GM04504 (cell line): Measurements from ENCODE around the gene BCAM.
"Not testable (repeated sequence)": the region's sequence is repeated elsewhere in the genome, so short reads cannot be mapped to it uniquely, and the experiment has no call there.

Experiments used
- DNase-seq: peaks from one replicate; pipeline ENCODE4 v3.0.0-alpha.2; 2012; ENCODE audit warnings: low read depth

Gene BCAM, protein sequence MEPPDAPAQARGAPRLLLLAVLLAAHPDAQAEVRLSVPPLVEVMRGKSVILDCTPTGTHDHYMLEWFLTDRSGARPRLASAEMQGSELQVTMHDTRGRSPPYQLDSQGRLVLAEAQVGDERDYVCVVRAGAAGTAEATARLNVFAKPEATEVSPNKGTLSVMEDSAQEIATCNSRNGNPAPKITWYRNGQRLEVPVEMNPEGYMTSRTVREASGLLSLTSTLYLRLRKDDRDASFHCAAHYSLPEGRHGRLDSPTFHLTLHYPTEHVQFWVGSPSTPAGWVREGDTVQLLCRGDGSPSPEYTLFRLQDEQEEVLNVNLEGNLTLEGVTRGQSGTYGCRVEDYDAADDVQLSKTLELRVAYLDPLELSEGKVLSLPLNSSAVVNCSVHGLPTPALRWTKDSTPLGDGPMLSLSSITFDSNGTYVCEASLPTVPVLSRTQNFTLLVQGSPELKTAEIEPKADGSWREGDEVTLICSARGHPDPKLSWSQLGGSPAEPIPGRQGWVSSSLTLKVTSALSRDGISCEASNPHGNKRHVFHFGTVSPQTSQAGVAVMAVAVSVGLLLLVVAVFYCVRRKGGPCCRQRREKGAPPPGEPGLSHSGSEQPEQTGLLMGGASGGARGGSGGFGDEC

GRCh38 chr19:44808463-44809371 is at the start of gene BCAM:
Gene BCAM, plus strand, starts transcription at chr19:44809103. Its CDS starts 22 bp downstream, at chr19:44809125.
- DNase-seq, result peak; percentile 26

DNA sequence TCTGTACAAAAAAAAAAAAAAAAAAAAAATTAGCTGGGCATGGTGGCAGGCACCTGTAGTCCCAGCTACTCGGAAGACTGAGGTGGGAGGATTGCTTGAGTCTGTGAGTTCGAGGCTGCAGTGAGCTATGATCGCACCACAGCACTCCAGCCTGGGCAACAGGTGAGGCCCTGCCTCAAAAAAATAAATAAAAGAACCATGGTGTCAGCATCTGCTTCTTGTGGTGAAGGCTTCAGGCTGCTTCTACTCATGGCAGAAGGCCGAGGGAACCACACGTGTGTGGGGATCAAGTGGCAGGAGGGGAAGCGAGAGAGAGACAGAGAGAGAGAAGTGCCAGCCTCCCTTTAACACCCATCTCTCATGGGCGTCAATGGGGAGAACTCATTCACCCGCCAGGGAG is 46.9 kb upstream of the BCAM start:
- no peak for DNase-seq

DNA sequence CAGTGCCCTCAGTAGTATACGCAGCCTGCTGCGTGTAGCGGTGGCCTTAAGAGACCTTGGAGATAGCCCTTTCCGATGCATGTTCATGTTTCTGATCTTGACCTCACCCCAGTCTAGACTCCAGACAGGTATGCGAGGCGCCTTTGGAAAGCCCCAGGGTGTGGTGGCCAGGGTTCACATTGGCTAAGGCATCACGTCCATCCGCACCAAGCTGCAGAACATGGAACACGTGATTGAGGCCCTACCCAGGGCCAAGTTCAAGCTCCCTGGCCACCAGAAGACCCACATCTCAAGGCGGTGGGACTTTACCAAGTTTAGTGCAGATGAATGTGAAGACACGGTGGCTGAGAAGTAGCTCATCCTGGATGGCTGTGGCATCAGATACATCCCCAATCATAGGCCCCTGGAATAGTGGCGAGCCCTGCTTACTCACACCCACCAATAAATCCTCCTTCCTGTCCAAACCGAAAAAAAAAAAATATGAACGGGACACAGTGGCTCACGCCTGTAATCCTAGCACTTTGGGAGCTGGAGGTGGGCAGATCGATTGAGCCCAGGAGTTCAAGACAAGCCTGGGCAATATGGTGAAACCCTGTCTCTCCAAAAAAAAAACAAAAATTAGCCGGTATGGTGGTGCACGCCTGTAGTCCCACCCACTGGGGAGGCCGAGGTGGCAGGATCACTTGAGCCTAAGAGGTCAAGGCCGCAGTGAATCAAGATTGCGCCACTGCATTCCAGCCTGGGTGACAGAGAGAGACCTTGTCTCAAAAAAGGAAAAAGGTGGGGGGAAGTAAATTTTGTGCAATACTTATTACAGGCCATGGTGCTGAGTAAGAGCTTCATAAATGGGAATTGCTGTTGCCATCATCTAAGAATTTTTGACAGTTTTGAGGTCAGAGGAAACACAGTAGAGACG is 43.6 kb upstream of the BCAM start:
- DNase-seq, result no peak

GRCh38 chr19:44765949-44766335 is 43.0 kb upstream of the BCAM start:
- DNase-seq, result no peak

- no peak for DNase-seq
These were observed 41.4 kb upstream of the BCAM start for GRCh38 chr19:44767295-44768180.

DNA sequence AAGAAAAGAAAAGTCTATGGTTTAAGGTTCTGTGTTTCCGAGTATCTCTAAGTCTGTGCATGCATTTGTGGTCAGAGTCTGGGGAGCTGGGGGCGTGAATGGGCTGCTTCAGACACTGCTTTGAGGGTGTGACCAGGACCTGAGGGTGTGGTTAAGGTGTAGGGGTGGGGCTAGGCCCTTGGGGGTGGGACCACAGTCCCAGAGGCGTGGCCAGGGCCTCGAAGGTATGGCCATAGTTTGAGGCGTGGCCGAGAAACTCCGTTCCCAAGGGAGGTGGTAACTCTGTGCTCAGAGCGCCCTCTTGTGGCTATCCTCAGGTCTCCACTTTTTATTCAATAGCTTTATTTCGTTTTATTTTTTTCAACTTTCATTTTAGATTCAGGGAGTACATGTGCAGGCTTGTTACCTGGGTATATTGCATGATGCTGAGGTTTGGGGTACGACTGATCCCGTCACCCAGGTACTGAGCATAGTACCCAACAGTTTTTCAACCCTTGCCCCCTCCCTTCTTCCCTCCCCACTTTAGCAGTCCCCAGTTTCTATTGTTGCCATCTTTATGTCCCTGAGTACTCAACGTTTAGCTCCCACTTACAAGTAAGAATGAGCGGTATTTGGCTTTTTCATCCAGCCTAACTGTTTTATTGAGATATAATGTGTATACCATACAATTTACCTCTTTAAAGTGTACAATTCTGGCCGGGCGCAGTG is 38.2 kb upstream of the BCAM start:
- DNase-seq, result peak; percentile 84

DNA sequence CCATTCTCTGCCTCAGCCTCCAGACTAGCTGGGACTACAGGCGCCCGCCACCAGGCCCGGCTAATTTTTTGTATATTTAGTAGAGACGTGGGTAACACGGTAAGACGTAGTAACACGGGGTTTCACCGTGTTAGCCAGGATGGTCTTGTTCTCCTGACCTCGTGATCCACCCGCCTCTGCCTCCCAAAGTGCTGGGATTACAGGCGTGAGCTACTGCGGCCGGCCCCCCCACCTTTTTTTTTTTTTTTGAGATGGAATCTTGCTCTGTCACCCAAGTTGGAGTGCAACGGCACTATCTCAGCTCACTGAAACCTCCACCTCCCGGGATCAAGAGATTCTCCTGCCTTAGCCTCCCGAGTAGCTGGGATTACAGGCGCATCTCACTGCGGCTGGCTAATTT is 36.8 kb upstream of the BCAM start:
- DNase-seq, result not testable (repeated sequence)

DNA sequence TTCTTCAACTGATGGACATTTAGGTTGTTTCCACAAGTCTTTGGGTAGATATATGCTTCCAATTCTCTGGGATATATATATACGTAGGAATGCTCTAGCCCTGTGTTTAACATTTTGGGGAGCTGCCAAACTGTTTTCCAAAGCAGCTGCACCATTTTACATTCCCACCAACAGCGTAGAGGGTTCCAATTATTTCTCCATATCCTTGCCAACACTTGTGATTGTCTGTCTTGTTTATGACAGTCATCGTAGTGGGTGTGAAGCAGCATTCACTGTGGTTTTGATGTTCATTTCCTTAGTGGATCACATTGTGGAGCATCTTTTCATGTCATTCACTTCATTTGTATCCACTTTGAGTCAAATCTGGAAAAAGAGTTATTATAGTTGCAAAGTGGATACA is 35.9 kb upstream of the BCAM start:
- DNase-seq, result no peak

GRCh38 chr19:44775676-44776240 is 33.1 kb upstream of the BCAM start:
- DNase-seq, result no peak

DNA sequence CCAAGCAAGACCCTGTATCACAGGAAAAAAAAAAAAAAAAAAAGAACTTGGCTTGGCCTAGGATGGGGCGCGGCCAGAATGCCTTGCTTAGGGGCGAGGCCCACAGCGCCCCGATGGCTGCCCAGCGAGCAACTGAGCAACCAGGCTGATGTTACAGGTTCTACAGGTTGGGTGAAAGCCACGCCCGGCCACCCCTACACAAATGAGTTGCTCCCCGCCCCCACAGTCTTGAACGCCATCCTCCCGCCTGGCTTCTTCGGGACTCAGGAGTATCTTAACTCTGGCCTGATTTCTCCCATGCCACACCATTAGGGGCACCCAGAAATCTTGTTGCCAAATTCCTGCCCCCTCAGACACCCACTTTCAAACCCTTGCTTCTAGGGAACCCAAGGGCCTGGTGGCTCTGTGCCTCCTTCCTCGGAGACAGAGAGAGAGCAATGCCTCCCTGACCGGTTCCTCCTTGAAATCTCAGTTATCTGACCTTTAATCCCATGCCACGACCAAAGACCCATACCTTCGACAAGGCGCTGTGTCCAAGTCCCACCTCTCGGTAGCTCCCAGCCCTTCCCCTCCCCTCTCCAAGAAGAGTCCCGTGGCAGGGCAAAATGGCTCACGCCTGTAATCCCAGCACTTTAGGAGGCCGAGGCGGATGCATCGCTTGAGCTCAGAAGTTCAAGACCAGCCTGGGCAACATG is 32.4 kb upstream of the BCAM start:
- no peak for DNase-seq

GRCh38 chr19:44777715-44778347 is 31.1 kb upstream of the BCAM start, which contains the start of gene CBLC:
Gene CBLC, plus strand, starts transcription at chr19:44777890. Its CDS starts 42 bp downstream, at chr19:44777932.
- no peak for DNase-seq

DNA sequence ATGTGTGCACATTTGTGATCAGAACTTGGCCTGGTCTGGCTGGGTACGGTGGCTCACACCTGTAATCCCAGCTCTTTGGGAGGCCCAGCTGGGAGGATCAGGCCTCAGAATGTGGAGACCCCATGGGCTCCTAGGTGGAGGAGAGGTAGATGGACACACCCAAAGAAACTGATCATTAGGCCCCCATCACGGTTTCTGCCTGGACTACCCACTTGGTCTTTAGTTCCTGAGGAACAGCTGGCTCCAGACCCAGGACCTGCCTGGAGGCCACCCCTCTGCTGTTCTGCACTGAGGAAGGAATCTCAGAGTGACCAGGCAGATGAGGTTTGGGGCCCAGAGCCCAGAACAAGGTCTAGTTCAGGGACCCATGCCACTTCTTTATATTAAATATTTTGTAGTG is 29.8 kb upstream of the BCAM start:
- no peak for DNase-seq

GRCh38 chr19:44781694-44782093 is 27.2 kb upstream of the BCAM start:
- not testable (repeated sequence) for DNase-seq

GRCh38 chr19:44782729-44783128 is 26.2 kb upstream of the BCAM start:
- DNase-seq, result no peak

DNA sequence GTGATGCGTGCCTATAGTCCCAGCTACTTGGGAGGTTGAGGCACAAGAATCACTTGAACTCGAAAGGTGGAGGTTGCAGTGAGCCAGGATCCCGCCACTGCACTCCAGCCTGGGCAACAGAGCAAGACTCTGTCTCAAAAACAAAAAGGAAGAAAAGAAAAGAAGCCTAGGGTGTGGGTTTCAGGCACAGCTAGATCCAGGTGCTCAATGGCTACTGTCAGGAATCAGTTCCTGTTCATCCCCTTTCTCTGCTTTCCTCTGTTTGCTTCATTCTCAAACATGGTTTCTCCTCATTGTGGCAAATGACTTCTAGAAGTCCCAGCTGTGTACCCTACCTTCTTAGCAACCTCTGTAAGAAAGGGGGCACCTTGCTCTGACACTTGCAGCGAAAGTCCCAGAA is 25.4 kb upstream of the BCAM start:
- no peak for DNase-seq

DNA sequence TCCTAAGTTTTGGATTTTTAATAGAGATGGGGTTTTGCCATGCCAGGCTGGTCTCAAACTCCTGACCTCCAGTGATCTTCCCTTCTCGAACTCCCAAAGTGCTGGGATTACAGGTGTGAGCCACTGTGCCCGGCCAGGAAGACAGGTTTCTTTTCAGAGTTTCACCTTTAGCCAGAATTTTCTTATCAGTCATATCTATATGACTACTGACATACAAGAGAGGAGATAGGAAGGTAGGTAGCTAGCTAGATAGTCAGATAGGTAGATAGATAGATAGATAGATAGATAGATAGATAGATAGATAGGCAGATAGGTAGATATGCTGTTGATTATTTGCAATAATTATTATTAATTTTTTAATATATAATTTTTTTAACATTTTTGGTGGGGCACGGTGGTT is 23.6 kb upstream of the BCAM start:
- no peak for DNase-seq

DNA sequence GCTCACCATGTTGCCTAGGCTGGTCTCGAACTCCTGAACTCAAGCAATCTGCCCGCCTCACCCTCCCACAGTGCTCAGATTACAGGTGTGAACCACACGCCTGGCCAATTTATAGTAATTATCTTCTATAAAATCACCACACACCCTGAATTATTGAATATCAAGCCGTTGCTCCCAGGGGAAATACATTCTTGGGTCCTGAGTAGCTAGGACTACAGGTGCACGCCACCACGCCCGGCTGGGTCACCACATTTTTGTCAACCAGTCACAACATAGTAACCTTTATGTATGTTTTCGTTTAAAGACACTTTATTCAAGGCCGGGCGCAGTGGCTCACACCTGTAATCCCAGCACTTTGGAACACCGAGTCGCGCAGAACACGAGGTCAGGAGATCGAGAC is 22.9 kb upstream of the BCAM start:
- DNase-seq, result no peak

DNA sequence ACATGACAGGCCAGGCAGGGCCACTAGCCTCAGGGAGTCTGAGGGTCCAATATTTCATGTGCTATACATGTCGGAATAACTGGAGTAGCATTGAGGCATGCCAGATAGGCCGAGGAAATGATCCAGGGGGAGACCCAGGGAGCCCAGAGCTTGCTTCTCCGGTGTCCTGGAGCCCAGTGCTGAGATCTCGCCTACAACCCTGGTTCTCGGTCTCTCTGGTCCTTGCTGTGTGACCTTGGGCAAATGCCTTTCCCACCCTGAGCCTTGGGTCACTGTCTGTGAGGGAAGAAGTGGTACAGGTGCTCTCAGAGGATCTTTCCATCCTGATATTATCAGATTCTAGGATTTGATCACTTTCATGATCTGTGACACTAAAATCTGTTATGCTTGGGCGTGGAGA is 19.9 kb upstream of the BCAM start:
- DNase-seq, result no peak
